GM12878 (cell line): ENCODE results near the gene IL21.

Experiments used
- EZH2 ChIP-seq: IDR thresholded peaks from 2 replicates; pipeline ENCODE4 v1.6.1; 2012; ENCODE audit warnings: low read depth, mild to moderate bottlenecking, control low read depth, inconsistent platforms, low read length, borderline replicate concordance; ENCODE audit not compliant: control insufficient read depth
- FOS ChIP-seq: IDR thresholded peaks from 3 replicates; pipeline ENCODE4 v1.6.1; 2011; ENCODE audit warnings: borderline replicate concordance; ENCODE audit not compliant: insufficient read length; ENCODE audit errors: extremely low read depth
- HDGF ChIP-seq: fragments of 450-650 bp; IDR thresholded peaks from 2 replicates; pipeline ENCODE4 v1.6.1; 2016; ENCODE audit warnings: antibody characterized with exemption
- JUND ChIP-seq: IDR thresholded peaks from 2 replicates; pipeline ENCODE4 v1.6.1; 2012; ENCODE audit warnings: low read depth, mild to moderate bottlenecking, low read length, improper control_type of control experiment, moderate library complexity
- PAX8 ChIP-seq: fragments of 450-650 bp; IDR thresholded peaks from 2 replicates; pipeline ENCODE4 v1.6.1; 2017; ENCODE audit warnings: mild to moderate bottlenecking, moderate library complexity
- POLR2A ChIP-seq: IDR thresholded peaks from 2 replicates; pipeline ENCODE4 v1.6.1; 2011; ENCODE audit warnings: low read depth, mild to moderate bottlenecking, low read length
- POLR2AphosphoS2 ChIP-seq: IDR thresholded peaks from 2 replicates; pipeline ENCODE4 v1.6.1; 2011; ENCODE audit warnings: low read depth, mild to moderate bottlenecking, low read length, improper control_type of control experiment, moderate library complexity
- PRDM15 ChIP-seq: fragments of 450-650 bp; formaldehyde crosslinking; IDR thresholded peaks from 2 replicates; pipeline ENCODE4 v1.4.0; 2020; ENCODE audit warnings: mild to moderate bottlenecking, moderate library complexity
- RAD21 ChIP-seq: IDR thresholded peaks from 2 replicates; pipeline ENCODE4 v1.6.1; 2011; ENCODE audit warnings: mild to moderate bottlenecking, low read depth, low read length, moderate library complexity; ENCODE audit not compliant: insufficient read depth
- TAF1 ChIP-seq: IDR thresholded peaks from 2 replicates; pipeline ENCODE4 v1.6.1; 2011; ENCODE audit warnings: mild to moderate bottlenecking, low read depth, low read length, borderline replicate concordance
- YY1 ChIP-seq: IDR thresholded peaks from 2 replicates; pipeline ENCODE4 v1.6.1; 2011; ENCODE audit warnings: low read depth, mild to moderate bottlenecking, low read length
- ZSCAN29 ChIP-seq: fragments of 450-650 bp; IDR thresholded peaks from 2 replicates; pipeline ENCODE4 v1.6.1; 2017; ENCODE audit warnings: mild to moderate bottlenecking, moderate library complexity
- TF ChIP-seq, protein P1 (sequence below), 3 experiments: IDR thresholded peaks in 2 of 3; conservative IDR thresholded peaks in 1 of 3; 2 replicates each; pipeline ENCODE4 v1.5.1; 2011; ENCODE audit warnings: low read depth in 3 of 3, low read length in 3 of 3, mild to moderate bottlenecking in 3 of 3, control low read depth in 2 of 3, moderate library complexity in 2 of 3, inconsistent platforms in 1 of 3, mixed read lengths in 1 of 3; ENCODE audit not compliant: control insufficient read depth in 2 of 3, insufficient read depth in 1 of 3; ENCODE audit errors: extremely low read depth in 1 of 3
- TF ChIP-seq, protein P2 (sequence below): fragments of 450-650 bp; IDR thresholded peaks from 2 replicates; pipeline ENCODE4 v1.6.1; 2017; ENCODE audit warnings: low read depth, mild to moderate bottlenecking, moderate library complexity

GRCh38 chr4:122665161-122665929 lies 44.5 kb upstream of the IL21 start:
- TF ChIP-seq YY1 (no peak), FOS (no peak), POLR2A (no peak), JUND (no peak), PRDM15 (CRISPR knock-in tag) (no peak), EZH2 (no peak), ZSCAN29 (no peak), TAF1 (no peak), HDGF (no peak), RAD21 (no peak), PAX8 (no peak), POLR2AphosphoS2 (no peak)
- TF ChIP-seq, protein P1, sequence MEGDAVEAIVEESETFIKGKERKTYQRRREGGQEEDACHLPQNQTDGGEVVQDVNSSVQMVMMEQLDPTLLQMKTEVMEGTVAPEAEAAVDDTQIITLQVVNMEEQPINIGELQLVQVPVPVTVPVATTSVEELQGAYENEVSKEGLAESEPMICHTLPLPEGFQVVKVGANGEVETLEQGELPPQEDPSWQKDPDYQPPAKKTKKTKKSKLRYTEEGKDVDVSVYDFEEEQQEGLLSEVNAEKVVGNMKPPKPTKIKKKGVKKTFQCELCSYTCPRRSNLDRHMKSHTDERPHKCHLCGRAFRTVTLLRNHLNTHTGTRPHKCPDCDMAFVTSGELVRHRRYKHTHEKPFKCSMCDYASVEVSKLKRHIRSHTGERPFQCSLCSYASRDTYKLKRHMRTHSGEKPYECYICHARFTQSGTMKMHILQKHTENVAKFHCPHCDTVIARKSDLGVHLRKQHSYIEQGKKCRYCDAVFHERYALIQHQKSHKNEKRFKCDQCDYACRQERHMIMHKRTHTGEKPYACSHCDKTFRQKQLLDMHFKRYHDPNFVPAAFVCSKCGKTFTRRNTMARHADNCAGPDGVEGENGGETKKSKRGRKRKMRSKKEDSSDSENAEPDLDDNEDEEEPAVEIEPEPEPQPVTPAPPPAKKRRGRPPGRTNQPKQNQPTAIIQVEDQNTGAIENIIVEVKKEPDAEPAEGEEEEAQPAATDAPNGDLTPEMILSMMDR (IDR thresholded peaks at IDR 0.05 in 2 of 3, conservative IDR thresholded peaks at IDR 0.05 in 1 of 3; ENCODE audit: control insufficient read depth in 2 of 3, extremely low read depth in 1 of 3, insufficient read depth in 1 of 3, low read depth in 3 of 3, low read length in 3 of 3), result no peak
- TF ChIP-seq, protein P2, sequence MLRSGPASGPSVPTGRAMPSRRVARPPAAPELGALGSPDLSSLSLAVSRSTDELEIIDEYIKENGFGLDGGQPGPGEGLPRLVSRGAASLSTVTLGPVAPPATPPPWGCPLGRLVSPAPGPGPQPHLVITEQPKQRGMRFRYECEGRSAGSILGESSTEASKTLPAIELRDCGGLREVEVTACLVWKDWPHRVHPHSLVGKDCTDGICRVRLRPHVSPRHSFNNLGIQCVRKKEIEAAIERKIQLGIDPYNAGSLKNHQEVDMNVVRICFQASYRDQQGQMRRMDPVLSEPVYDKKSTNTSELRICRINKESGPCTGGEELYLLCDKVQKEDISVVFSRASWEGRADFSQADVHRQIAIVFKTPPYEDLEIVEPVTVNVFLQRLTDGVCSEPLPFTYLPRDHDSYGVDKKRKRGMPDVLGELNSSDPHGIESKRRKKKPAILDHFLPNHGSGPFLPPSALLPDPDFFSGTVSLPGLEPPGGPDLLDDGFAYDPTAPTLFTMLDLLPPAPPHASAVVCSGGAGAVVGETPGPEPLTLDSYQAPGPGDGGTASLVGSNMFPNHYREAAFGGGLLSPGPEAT, result no peak
